ENCODE results near the gene PTPRM.

PTPRM gene

GRCh38 chr18:7764405-7764804 lies 197.3 kb downstream of the PTPRM start:
- Histone ChIP-seq H3K18ac (ENCODE audit: low read depth in 1 of 2, low read length in 2 of 2) (no peak overlapping the region), H2AFZ (ENCODE audit: low read depth, low read length) (no peak overlapping the region), H2BK120ac (ENCODE audit: low read depth, low read length) (no peak overlapping the region), H3K14ac (ENCODE audit: low read length in 2 of 2) (no peak overlapping the region), H3K79me1 (replicated peaks; ENCODE audit: low read length, poor library complexity, severe bottlenecking) (peaks cover 12% of the 10 kb centered on the region), H2BK5ac (ENCODE audit: low read depth, low read length, poor library complexity, severe bottlenecking) (no peak overlapping the region), H3K9me3 (ENCODE audit: control insufficient read depth, low read length) (no peaks in the 10 kb centered on the region), H4K91ac (ENCODE audit: low read length) (no peak overlapping the region), H3K4me1 (ENCODE audit: control insufficient read depth, insufficient read depth, low read depth, low read length) (peaks cover 14% of the 10 kb centered on the region), H3K27me3 (ENCODE audit: control insufficient read depth in 1 of 2, insufficient read depth in 1 of 2, low read length in 2 of 2) (no peaks in the 10 kb centered on the region), H2BK15ac (ENCODE audit: low read depth, poor library complexity, severe bottlenecking) (no peak overlapping the region), H3K27ac (ENCODE audit: low read length, poor library complexity, severe bottlenecking) (no peak overlapping the region), H3K4ac (ENCODE audit: low read depth in 1 of 2, low read length in 2 of 2) (no peak overlapping the region), H2AK5ac (ENCODE audit: low read length, severe bottlenecking) (no peak overlapping the region), H3K9ac (ENCODE audit: low read length) (no peak overlapping the region), H3K4me3 (ENCODE audit: insufficient read depth in 1 of 2, low read depth in 1 of 2, low read length in 2 of 2) (no peak overlapping the region), H3K23ac (ENCODE audit: low read length in 2 of 2) (no peak overlapping the region), H3K36me3 (ENCODE audit: control insufficient read depth in 1 of 2, insufficient read depth in 2 of 2, low read depth in 1 of 2, low read length in 2 of 2) (no peaks in the 10 kb centered on the region), H4K8ac (ENCODE audit: low read length) (no peak overlapping the region), H3K4me2 (ENCODE audit: low read length, poor library complexity, severe bottlenecking) (peak overlapping the region; percentile 3), H2BK12ac (ENCODE audit: low read length in 2 of 2) (no peak overlapping the region)
- 78% methylated on average over 1 of the region's 2 CpGs for WGBS
- DNase-seq: no peak

GRCh38 chr18:7766346-7766745 lies 199.2 kb downstream of the PTPRM start:
- Histone ChIP-seq H3K4me2 (ENCODE audit: low read length, poor library complexity, severe bottlenecking) (no peak overlapping the region), H2BK12ac (ENCODE audit: low read length in 2 of 2) (no peak overlapping the region), H2AK5ac (ENCODE audit: low read length, severe bottlenecking) (peak overlapping the region; percentile 22), H3K27me3 (ENCODE audit: control insufficient read depth in 1 of 2, insufficient read depth in 1 of 2, low read length in 2 of 2) (no peaks in the 10 kb centered on the region), H2BK5ac (ENCODE audit: low read depth, low read length, poor library complexity, severe bottlenecking) (no peak overlapping the region), H3K18ac (ENCODE audit: low read depth in 1 of 2, low read length in 2 of 2) (no peak overlapping the region), H2BK15ac (ENCODE audit: low read depth, poor library complexity, severe bottlenecking) (no peak overlapping the region), H3K79me1 (replicated peaks; ENCODE audit: low read length, poor library complexity, severe bottlenecking) (peaks cover 13% of the 10 kb centered on the region), H3K4me1 (ENCODE audit: control insufficient read depth, insufficient read depth, low read depth, low read length) (peaks cover 10% of the 10 kb centered on the region), H3K9ac (ENCODE audit: low read length) (no peak overlapping the region), H3K4ac (ENCODE audit: low read depth in 1 of 2, low read length in 2 of 2) (no peak overlapping the region), H3K23ac (ENCODE audit: low read length in 2 of 2) (no peak overlapping the region), H3K4me3 (ENCODE audit: insufficient read depth in 1 of 2, low read depth in 1 of 2, low read length in 2 of 2) (no peak overlapping the region), H4K91ac (ENCODE audit: low read length) (peak overlapping the region; percentile 75), H4K8ac (ENCODE audit: low read length) (no peak overlapping the region), H2BK120ac (ENCODE audit: low read depth, low read length) (no peak overlapping the region), H3K14ac (ENCODE audit: low read length in 2 of 2) (no peak overlapping the region), H3K9me3 (ENCODE audit: control insufficient read depth, low read length) (no peaks in the 10 kb centered on the region), H2AFZ (ENCODE audit: low read depth, low read length) (no peak overlapping the region), H3K27ac (ENCODE audit: low read length, poor library complexity, severe bottlenecking) (no peak overlapping the region), H3K36me3 (ENCODE audit: control insufficient read depth in 1 of 2, insufficient read depth in 2 of 2, low read depth in 1 of 2, low read length in 2 of 2) (no peaks in the 10 kb centered on the region)
- WGBS: 90% methylated on average over 4 of the region's 4 CpGs
- no peak for DNase-seq

- Histone ChIP-seq H3K79me1 (replicated peaks; ENCODE audit: low read length, poor library complexity, severe bottlenecking) (peaks cover 13% of the 10 kb centered on the region), H3K4me2 (ENCODE audit: low read length, poor library complexity, severe bottlenecking) (no peak overlapping the region), H3K23ac (ENCODE audit: low read length in 2 of 2) (no peak overlapping the region), H2AFZ (ENCODE audit: low read depth, low read length) (no peak overlapping the region), H3K4me1 (ENCODE audit: control insufficient read depth, insufficient read depth, low read depth, low read length) (peaks cover 9% of the 10 kb centered on the region), H2AK5ac (ENCODE audit: low read length, severe bottlenecking) (no peak overlapping the region), H4K91ac (ENCODE audit: low read length) (no peak overlapping the region), H2BK5ac (ENCODE audit: low read depth, low read length, poor library complexity, severe bottlenecking) (no peak overlapping the region), H2BK15ac (ENCODE audit: low read depth, poor library complexity, severe bottlenecking) (no peak overlapping the region), H3K27ac (ENCODE audit: low read length, poor library complexity, severe bottlenecking) (no peak overlapping the region), H3K18ac (ENCODE audit: low read depth in 1 of 2, low read length in 2 of 2) (no peak overlapping the region), H2BK120ac (ENCODE audit: low read depth, low read length) (no peak overlapping the region), H3K27me3 (ENCODE audit: control insufficient read depth in 1 of 2, insufficient read depth in 1 of 2, low read length in 2 of 2) (no peaks in the 10 kb centered on the region), H3K36me3 (ENCODE audit: control insufficient read depth in 1 of 2, insufficient read depth in 2 of 2, low read depth in 1 of 2, low read length in 2 of 2) (no peaks in the 10 kb centered on the region), H4K8ac (ENCODE audit: low read length) (no peak overlapping the region), H3K9ac (ENCODE audit: low read length) (no peak overlapping the region), H3K9me3 (ENCODE audit: control insufficient read depth, low read length) (no peaks in the 10 kb centered on the region), H2BK12ac (ENCODE audit: low read length in 2 of 2) (no peak overlapping the region), H3K4me3 (ENCODE audit: insufficient read depth in 1 of 2, low read depth in 1 of 2, low read length in 2 of 2) (no peak overlapping the region), H3K4ac (ENCODE audit: low read depth in 1 of 2, low read length in 2 of 2) (no peak overlapping the region), H3K14ac (ENCODE audit: low read length in 2 of 2) (no peak overlapping the region)
- 70% methylated on average over 1 of the region's 1 CpG for WGBS
- no peak for DNase-seq
Measured at GRCh38 chr18:7766817-7767216, 199.7 kb downstream of the PTPRM start.

DNA sequence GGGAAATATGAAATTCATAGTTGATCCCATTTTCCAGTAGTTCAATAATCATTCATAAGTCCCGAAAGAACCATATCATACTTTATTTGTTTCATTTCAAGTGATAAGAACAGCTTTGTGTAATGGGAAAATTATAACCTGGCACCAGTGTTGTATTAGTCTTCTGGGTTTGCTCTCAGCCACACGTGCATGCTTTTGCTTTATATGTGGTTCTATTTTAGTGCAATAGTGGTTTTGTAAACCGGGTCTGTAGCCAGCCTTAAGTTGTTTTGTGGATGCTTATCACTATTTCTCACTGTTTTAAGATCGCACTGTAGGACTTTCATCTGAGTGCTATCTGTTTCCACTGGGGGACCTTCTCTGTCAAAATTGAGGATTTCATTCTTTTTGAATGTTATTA lies 203.8 kb downstream of the PTPRM start:
- Histone ChIP-seq H2BK5ac (ENCODE audit: low read depth, low read length, poor library complexity, severe bottlenecking) (no peak overlapping the region), H3K79me1 (replicated peaks; ENCODE audit: low read length, poor library complexity, severe bottlenecking) (peaks cover 18% of the 10 kb centered on the region), H3K4me3 (ENCODE audit: insufficient read depth in 1 of 2, low read depth in 1 of 2, low read length in 2 of 2) (no peak overlapping the region), H4K8ac (ENCODE audit: low read length) (no peak overlapping the region), H2AFZ (ENCODE audit: low read depth, low read length) (no peak overlapping the region), H3K9ac (ENCODE audit: low read length) (no peak overlapping the region), H2BK15ac (ENCODE audit: low read depth, poor library complexity, severe bottlenecking) (no peak overlapping the region), H2BK120ac (ENCODE audit: low read depth, low read length) (no peak overlapping the region), H3K9me3 (ENCODE audit: control insufficient read depth, low read length) (no peaks in the 10 kb centered on the region), H3K18ac (ENCODE audit: low read depth in 1 of 2, low read length in 2 of 2) (no peak overlapping the region), H4K91ac (ENCODE audit: low read length) (no peak overlapping the region), H2BK12ac (ENCODE audit: low read length in 2 of 2) (no peak overlapping the region), H3K27me3 (ENCODE audit: control insufficient read depth in 1 of 2, insufficient read depth in 1 of 2, low read length in 2 of 2) (no peaks in the 10 kb centered on the region), H3K14ac (ENCODE audit: low read length in 2 of 2) (no peak overlapping the region), H3K23ac (ENCODE audit: low read length in 2 of 2) (no peak overlapping the region), H2AK5ac (ENCODE audit: low read length, severe bottlenecking) (no peak overlapping the region), H3K4me2 (ENCODE audit: low read length, poor library complexity, severe bottlenecking) (no peak overlapping the region), H3K36me3 (ENCODE audit: control insufficient read depth in 1 of 2, insufficient read depth in 2 of 2, low read depth in 1 of 2, low read length in 2 of 2) (peaks cover 2 to 4% of the 10 kb centered on the region in 2 experiments), H3K4ac (ENCODE audit: low read depth in 1 of 2, low read length in 2 of 2) (no peak overlapping the region), H3K27ac (ENCODE audit: low read length, poor library complexity, severe bottlenecking) (no peak overlapping the region), H3K4me1 (ENCODE audit: control insufficient read depth, insufficient read depth, low read depth, low read length) (peaks cover 7% of the 10 kb centered on the region)
- DNase-seq: no peak
- WGBS: 91% methylated on average over 3 of the region's 4 CpGs

All from mesenchymal stem cell (in vitro differentiated cells and primary cell).